GM12873 (cell line): ENCODE results near the gene C11orf21.
A peak's percentile ranks its signal among the peaks of the same experiment; 100 is the strongest.

Experiments used
- CTCF ChIP-seq: IDR thresholded peaks from 2 replicates; pipeline ENCODE4 v1.5.1; 2012; ENCODE audit warnings: low read depth, mild to moderate bottlenecking, moderate library complexity, low read length, control low read depth; ENCODE audit not compliant: insufficient read depth; ENCODE audit errors: missing control alignments

The C11orf21 gene

GRCh38 chr11:2342981-2343380 lies 41.3 kb upstream of the C11orf21 start:
- no peak for TF ChIP-seq CTCF

DNA sequence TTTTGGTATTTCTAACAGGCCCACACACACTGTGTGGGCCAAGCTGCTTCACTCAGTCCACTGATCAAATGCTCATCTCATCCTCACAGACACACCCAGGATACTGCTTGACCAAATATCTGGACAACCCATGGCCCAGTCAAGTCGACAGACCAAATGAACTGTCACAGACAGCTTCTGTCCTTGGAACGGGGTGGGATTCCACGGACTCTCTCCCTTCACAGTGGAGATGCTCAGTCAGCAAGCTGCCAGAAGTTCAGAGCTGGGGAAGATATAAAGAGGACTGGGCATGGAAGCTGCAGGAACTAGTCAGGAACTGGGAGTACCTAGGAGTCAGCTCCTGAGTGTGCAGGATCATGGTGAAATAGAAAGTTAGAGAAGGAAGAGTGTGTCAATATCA lies 40.8 kb upstream of the C11orf21 start:
- TF ChIP-seq CTCF = no peak

DNA sequence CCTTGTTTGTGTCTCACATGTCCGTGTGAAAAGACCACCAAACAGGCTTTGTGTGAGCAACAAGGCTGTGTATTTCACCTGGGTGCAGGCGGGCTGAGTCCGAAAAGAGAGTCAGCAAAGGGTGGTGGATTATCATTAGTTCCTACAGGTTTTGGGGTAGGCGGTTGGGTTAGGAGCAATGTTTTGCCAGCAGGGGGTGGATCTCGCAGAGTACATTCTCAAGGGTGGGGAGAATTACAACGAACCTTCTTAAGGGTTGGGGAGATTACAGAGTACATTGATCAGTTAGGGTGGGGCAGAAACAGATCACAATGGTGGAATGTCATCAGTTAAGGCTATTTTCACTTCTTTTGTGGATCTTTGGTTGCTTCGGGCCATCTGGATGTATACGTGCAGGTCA lies 37.0 kb upstream of the C11orf21 start:
- peak; percentile 26 for TF ChIP-seq CTCF

- no peak for TF ChIP-seq CTCF
These were observed 29.7 kb upstream of the C11orf21 start for GRCh38 chr11:2331404-2331803.

DNA sequence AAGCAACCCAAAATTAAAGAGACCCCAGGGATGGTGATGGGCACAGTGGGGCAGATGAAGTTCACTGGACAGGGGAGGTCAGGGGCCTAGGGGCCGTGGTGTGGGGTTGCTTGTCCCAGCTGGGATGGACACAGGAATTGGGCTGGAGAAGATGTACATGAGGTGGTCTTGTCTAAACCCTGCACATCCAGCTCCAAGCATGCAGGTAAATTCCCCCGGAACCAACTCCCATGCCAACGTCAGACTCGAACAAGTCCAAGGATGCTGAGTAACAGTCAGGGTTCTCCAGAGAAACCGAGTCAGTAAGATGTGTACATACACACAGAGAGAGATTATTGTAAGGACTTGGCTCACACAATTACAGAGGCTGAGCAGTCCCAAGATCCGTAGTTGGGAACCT lies 29.0 kb upstream of the C11orf21 start:
- TF ChIP-seq CTCF = no peak

- no peak for TF ChIP-seq CTCF
These were observed 27.8 kb upstream of the C11orf21 start for GRCh38 chr11:2329551-2329950.

- TF ChIP-seq CTCF = no peak
These were observed 27.1 kb upstream of the C11orf21 start for GRCh38 chr11:2328656-2329354.
